Measurements from ENCODE around the gene PUS10.

DNA sequence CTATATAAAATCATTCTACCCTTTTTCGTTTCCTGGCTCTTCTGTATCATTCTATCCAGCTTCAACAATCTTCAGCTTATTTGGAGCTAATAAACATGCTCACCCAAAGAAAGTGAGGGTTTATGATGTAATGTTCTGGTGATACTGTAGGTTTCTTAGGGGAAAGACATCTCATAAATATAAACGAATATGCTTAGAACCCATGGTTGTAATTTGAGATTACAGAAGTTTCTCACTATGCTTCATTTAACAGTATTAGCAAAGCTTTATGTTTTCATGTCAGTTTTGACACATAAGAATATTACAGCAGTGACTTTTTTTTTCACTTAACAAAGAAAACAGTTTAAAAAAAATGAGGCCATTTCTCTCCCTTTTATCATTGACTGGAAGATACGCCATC lies 12.3 kb downstream of the PUS10 start:
- TF ChIP-seq ZFP3 (CRISPR knock-in tag; IDR thresholded peaks at IDR 0.05) (no peak), BACH2 (CRISPR knock-in tag; IDR thresholded peaks at IDR 0.05; ENCODE audit: borderline replicate concordance) (no peak)
- TF ChIP-seq, protein P1, sequence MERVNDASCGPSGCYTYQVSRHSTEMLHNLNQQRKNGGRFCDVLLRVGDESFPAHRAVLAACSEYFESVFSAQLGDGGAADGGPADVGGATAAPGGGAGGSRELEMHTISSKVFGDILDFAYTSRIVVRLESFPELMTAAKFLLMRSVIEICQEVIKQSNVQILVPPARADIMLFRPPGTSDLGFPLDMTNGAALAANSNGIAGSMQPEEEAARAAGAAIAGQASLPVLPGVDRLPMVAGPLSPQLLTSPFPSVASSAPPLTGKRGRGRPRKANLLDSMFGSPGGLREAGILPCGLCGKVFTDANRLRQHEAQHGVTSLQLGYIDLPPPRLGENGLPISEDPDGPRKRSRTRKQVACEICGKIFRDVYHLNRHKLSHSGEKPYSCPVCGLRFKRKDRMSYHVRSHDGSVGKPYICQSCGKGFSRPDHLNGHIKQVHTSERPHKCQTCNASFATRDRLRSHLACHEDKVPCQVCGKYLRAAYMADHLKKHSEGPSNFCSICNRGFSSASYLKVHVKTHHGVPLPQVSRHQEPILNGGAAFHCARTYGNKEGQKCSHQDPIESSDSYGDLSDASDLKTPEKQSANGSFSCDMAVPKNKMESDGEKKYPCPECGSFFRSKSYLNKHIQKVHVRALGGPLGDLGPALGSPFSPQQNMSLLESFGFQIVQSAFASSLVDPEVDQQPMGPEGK (CRISPR knock-in tag; IDR thresholded peaks at IDR 0.05; ENCODE audit: borderline replicate concordance): no peak
- TF ChIP-seq, protein P2, sequence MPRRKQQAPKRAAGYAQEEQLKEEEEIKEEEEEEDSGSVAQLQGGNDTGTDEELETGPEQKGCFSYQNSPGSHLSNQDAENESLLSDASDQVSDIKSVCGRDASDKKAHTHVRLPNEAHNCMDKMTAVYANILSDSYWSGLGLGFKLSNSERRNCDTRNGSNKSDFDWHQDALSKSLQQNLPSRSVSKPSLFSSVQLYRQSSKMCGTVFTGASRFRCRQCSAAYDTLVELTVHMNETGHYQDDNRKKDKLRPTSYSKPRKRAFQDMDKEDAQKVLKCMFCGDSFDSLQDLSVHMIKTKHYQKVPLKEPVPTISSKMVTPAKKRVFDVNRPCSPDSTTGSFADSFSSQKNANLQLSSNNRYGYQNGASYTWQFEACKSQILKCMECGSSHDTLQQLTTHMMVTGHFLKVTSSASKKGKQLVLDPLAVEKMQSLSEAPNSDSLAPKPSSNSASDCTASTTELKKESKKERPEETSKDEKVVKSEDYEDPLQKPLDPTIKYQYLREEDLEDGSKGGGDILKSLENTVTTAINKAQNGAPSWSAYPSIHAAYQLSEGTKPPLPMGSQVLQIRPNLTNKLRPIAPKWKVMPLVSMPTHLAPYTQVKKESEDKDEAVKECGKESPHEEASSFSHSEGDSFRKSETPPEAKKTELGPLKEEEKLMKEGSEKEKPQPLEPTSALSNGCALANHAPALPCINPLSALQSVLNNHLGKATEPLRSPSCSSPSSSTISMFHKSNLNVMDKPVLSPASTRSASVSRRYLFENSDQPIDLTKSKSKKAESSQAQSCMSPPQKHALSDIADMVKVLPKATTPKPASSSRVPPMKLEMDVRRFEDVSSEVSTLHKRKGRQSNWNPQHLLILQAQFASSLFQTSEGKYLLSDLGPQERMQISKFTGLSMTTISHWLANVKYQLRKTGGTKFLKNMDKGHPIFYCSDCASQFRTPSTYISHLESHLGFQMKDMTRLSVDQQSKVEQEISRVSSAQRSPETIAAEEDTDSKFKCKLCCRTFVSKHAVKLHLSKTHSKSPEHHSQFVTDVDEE (CRISPR knock-in tag; IDR thresholded peaks at IDR 0.05): no peak
- TF ChIP-seq, protein P3, sequence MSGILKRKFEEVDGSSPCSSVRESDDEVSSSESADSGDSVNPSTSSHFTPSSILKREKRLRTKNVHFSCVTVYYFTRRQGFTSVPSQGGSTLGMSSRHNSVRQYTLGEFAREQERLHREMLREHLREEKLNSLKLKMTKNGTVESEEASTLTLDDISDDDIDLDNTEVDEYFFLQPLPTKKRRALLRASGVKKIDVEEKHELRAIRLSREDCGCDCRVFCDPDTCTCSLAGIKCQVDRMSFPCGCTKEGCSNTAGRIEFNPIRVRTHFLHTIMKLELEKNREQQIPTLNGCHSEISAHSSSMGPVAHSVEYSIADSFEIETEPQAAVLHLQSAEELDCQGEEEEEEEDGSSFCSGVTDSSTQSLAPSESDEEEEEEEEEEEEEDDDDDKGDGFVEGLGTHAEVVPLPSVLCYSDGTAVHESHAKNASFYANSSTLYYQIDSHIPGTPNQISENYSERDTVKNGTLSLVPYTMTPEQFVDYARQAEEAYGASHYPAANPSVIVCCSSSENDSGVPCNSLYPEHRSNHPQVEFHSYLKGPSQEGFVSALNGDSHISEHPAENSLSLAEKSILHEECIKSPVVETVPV (CRISPR knock-in tag; IDR thresholded peaks at IDR 0.05): no peak
